ENCODE results near the gene PIR.

DNA sequence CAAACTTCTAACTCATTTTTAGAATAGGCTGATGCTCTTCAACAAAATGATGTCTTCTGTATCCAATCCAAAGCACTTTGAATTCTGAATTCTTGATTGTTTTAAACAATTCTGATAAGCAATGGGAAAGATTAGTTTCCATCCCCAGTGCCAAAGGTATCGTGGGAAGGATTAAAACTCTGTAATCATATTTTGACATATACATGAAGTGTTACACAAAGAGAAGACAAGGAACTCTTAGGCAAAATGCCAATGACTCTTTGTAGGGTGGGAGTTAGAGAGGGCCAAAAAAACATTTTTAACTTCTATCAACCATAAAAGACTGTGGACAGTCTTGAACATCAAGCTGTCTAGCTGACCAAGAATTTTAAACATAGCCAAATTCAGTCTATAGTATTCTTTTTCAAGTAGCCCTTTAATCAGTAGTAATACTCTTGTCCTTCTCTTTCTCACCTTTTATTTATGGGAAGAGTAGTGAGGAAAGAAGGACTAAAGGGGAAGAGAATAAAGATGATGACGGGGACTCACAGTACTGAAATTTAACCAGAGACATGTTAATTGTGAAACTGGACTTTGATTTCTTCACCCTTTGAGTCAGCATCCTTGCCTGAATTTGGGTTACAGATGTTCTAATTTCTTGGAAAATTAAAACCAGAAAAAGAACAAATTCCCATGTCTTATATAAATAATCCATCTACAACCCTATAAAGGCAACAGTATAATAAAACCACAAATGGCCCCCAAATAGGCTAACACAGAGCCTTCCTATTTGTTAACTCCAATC lies 57.1 kb downstream of the PIR start:
- TF ChIP-seq POLR2AphosphoS5 (IDR thresholded peaks at IDR 0.05; ENCODE audit: low read depth, low read length) (no peak), POLR2A (IDR thresholded peaks at IDR 0.05; ENCODE audit: low read depth, low read length) (no peak)

Measured in GM12892 (cell line).